Measurements from ENCODE around the gene HS6ST1. TPM values are rescaled to one million over a fixed set of nuclear protein-coding genes. Genes with fewer than 3 reads are reported as not detected.

The HS6ST1 gene
- total and polyA plus RNA-seq, 2 donors (not counting 3 experiments of a cell fraction or from before 2014, with no cell fraction given), result 12.8 to 19.4 TPM

DNA sequence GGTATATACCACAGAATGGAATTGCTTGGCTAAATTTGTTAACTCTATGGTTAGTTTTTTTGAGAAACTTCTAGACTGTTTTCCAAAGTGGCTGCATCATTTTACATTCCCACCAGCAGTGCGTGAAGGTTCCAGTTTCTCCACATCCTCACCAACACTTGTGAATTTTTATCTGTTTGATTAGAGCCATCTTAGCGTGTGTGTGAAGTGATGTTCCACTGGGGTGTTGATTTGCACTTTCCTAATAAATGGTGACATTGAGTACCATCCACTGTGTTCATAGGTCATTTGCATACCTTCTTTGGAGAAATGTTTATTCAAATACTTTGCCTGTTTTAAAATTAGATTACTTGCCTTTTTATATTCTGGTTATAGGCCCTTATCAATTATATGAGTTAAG is 37.5 kb upstream of the HS6ST1 start:
- ChIA-PET POLR2A (no interaction called here), CTCF (no interaction called here)
- Histone ChIP-seq H3K79me2 (ENCODE audit: control insufficient read depth, insufficient read depth, low read length) (no peaks in the 10 kb centered on the region), H2AFZ (ENCODE audit: low read depth, low read length) (no peak overlapping the region), H3K27ac (ENCODE audit: insufficient read depth, low read depth, low read length) (no peak overlapping the region), H3K4me1 (ENCODE audit: control insufficient read depth, extremely low read depth, insufficient read depth, low read length) (no peaks in the 10 kb centered on the region), H3K4me2 (ENCODE audit: insufficient read depth, low read length) (no peak overlapping the region), H3K9me3 (replicated peaks; ENCODE audit: control insufficient read depth, insufficient read depth, low read length) (no peaks in the 10 kb centered on the region), H3K36me3 (ENCODE audit: control insufficient read depth in 2 of 2, extremely low read depth in 1 of 2, insufficient read depth in 2 of 2, low read length in 2 of 2) (no peaks in the 10 kb centered on the region), H3K4me3 (replicated peaks in 1 of 3; ENCODE audit: insufficient read depth in 1 of 3, low read depth in 1 of 3, low read length in 3 of 3) (no peak overlapping the region), H3K9me1 (replicated peaks; ENCODE audit: control insufficient read depth, extremely low read depth, insufficient read depth, low read length) (no peaks in the 10 kb centered on the region), H3K27me3 (ENCODE audit: control insufficient read depth in 2 of 2, insufficient read depth in 2 of 2, low read length in 2 of 2) (no peaks in the 10 kb centered on the region), H4K20me1 (replicated peaks; ENCODE audit: control insufficient read depth, extremely low read depth, insufficient read depth, low read length) (no peaks in the 10 kb centered on the region), H3K9ac (replicated peaks; ENCODE audit: extremely low read depth, insufficient read depth, low read length) (no peak overlapping the region)
- DNase-seq (ENCODE audit: low read depth, low spot score) (no peak), FAIRE-seq (peak; percentile 12)
- TF ChIP-seq, protein P1, sequence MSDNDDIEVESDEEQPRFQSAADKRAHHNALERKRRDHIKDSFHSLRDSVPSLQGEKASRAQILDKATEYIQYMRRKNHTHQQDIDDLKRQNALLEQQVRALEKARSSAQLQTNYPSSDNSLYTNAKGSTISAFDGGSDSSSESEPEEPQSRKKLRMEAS (IDR thresholded peaks at IDR 0.05; ENCODE audit: insufficient read depth, insufficient read length), result no peak
- TF ChIP-seq POLR2A (IDR thresholded peaks at IDR 0.05; ENCODE audit: low read depth, low read length) (no peak), GATA2 (IDR thresholded peaks at IDR 0.05; ENCODE audit: insufficient read depth, insufficient read length, low read depth, low read length) (no peak), FOS (IDR thresholded peaks at IDR 0.05; ENCODE audit: borderline replicate concordance, insufficient read depth, low read length) (no peak), POLR2AphosphoS5 (IDR thresholded peaks at IDR 0.05; ENCODE audit: insufficient read depth, low read depth, low read length) (no peak), EZH2 (IDR thresholded peaks at IDR 0.05; ENCODE audit: borderline replicate concordance, low read depth, low read length, severe bottlenecking) (no peak), MYC (IDR thresholded peaks at IDR 0.05; ENCODE audit: low read depth, low read length) (no peak), JUN (IDR thresholded peaks at IDR 0.05; ENCODE audit: borderline replicate concordance, insufficient read depth, insufficient read length, low read depth) (no peak)
- TF ChIP-seq, protein P2, sequence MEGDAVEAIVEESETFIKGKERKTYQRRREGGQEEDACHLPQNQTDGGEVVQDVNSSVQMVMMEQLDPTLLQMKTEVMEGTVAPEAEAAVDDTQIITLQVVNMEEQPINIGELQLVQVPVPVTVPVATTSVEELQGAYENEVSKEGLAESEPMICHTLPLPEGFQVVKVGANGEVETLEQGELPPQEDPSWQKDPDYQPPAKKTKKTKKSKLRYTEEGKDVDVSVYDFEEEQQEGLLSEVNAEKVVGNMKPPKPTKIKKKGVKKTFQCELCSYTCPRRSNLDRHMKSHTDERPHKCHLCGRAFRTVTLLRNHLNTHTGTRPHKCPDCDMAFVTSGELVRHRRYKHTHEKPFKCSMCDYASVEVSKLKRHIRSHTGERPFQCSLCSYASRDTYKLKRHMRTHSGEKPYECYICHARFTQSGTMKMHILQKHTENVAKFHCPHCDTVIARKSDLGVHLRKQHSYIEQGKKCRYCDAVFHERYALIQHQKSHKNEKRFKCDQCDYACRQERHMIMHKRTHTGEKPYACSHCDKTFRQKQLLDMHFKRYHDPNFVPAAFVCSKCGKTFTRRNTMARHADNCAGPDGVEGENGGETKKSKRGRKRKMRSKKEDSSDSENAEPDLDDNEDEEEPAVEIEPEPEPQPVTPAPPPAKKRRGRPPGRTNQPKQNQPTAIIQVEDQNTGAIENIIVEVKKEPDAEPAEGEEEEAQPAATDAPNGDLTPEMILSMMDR (IDR thresholded peaks at IDR 0.05; ENCODE audit: extremely low read depth in 1 of 2, insufficient read depth in 1 of 2, low read depth in 1 of 2, low read length in 2 of 2), result no peak
- dilution Hi-C loops (cut with MboI; ENCODE audit: extremely low pct_ligation_motif_present, low sequenced_read_pairs) (no loop called here), intact Hi-C loops (cut with micrococcal nuclease) (no loop called here)
- no TSS peak for BruUV-seq (replicated peaks)
